SK-N-SH (cell line): ENCODE data around the gene EPS8L2. TPM values are rescaled to one million over a fixed set of nuclear protein-coding genes. Genes with fewer than 3 reads are reported as not detected.

Experiments
- CTCF ChIA-PET: fragments of 300-600, 350-600 bp; formaldehyde crosslinking; extraction: SDS; loops from one replicate; lab custom pipeline; 2021; lab: Yijun Ruan, JAX
- POLR2A ChIA-PET: fragments of 350-600 bp; sonication (Branson Sonifier 250); formaldehyde crosslinking; extraction: SDS; loops from one replicate; lab custom pipeline; 2020; ENCODE audit warnings: antibody characterized with exemption, inconsistent platforms; lab: Yijun Ruan, JAX
- DNase-seq: peaks from one replicate; pipeline ENCODE4 v3.0.0; 2012
- H2AFZ ChIP-seq: fragments of 200-600 bp; sonication (generic); 2 replicates; pipeline ENCODE4 v1.8.1; 2016; ENCODE audit warnings: antibody characterized with exemption, mild to moderate bottlenecking, low read depth
- H3F3A ChIP-seq: fragments of 200-600 bp; sonication (generic); replicated peaks from 2 replicates; pipeline ENCODE3; 2016; ENCODE audit warnings: antibody characterized with exemption, mild to moderate bottlenecking; ENCODE audit not compliant: insufficient read depth
- H3K27ac ChIP-seq, 2 experiments: fragments of 200-500 bp in 1 of 2; fragments of 200-600 bp in 1 of 2; sonication (Bioruptor generic) in 1 of 2; sonication (generic), shearing (Covaris generic) in 1 of 2; 2 replicates each; pipeline versions ENCODE4 v1.5.1 to v1.6.1; 2014 to 2016; ENCODE audit warnings: low read depth in 2 of 2, inconsistent platforms in 1 of 2, low read length in 1 of 2, mild to moderate bottlenecking in 1 of 2, mixed read lengths in 1 of 2
- H3K27me3 ChIP-seq: fragments of 200-600 bp; sonication (generic), shearing (Covaris generic); 2 replicates; pipeline ENCODE4 v1.6.1; 2016; ENCODE audit warnings: mixed run types; ENCODE audit not compliant: insufficient read depth
- H3K36me3 ChIP-seq, 2 experiments: fragments of 200-500 bp in 1 of 2; fragments of 200-600 bp in 1 of 2; sonication (Bioruptor generic) in 1 of 2; sonication (generic) in 1 of 2; replicated peaks in 1 of 2; 2 replicates each; pipeline versions ENCODE3 to v1.5.1; 2014 to 2016; ENCODE audit warnings: low read length in 1 of 2, mild to moderate bottlenecking in 1 of 2; ENCODE audit not compliant: insufficient read depth in 2 of 2, control insufficient read depth in 1 of 2
- H3K4me1 ChIP-seq, 2 experiments: fragments of 200-500 bp in 1 of 2; fragments of 200-600 bp in 1 of 2; sonication (Bioruptor generic) in 1 of 2; sonication (generic), shearing (Covaris generic) in 1 of 2; 2 replicates each; pipeline versions ENCODE4 v1.5.1 to v1.6.1; 2014 to 2016; ENCODE audit warnings: low read depth in 1 of 2, low read length in 1 of 2, mixed run types in 1 of 2; ENCODE audit not compliant: insufficient read depth in 2 of 2, control insufficient read depth in 1 of 2
- H3K4me2 ChIP-seq: fragments of 200-600 bp; sonication (generic), shearing (Covaris generic); 2 replicates; pipeline ENCODE4 v1.6.1; 2017; ENCODE audit warnings: mixed run types
- H3K4me3 ChIP-seq, 2 experiments: fragments of 200-500 bp in 1 of 2; fragments of 200-600 bp in 1 of 2; sonication (Bioruptor generic) in 1 of 2; sonication (generic), shearing (Covaris generic) in 1 of 2; 2 replicates each; pipeline versions ENCODE4 v1.5.1 to v1.8.1; 2014 to 2016; ENCODE audit warnings: low read depth in 2 of 2, inconsistent platforms in 1 of 2, low read length in 1 of 2, mild to moderate bottlenecking in 1 of 2, mixed read lengths in 1 of 2, moderate library complexity in 1 of 2
- H3K79me2 ChIP-seq: fragments of 200-600 bp; sonication (generic); 2 replicates; pipeline ENCODE4 v1.8.1; 2017; ENCODE audit warnings: mild to moderate bottlenecking; ENCODE audit not compliant: insufficient read depth
- H3K9ac ChIP-seq: fragments of 200-600 bp; sonication (generic); 2 replicates; pipeline ENCODE4 v1.6.1; 2017; ENCODE audit warnings: mixed run types
- H3K9me2 ChIP-seq: fragments of 200-600 bp; sonication (generic); 2 replicates; pipeline ENCODE4 v1.6.1; 2017; ENCODE audit warnings: mixed run types
- H3K9me3 ChIP-seq: fragments of 200-600 bp; sonication (generic); 2 replicates; pipeline ENCODE4 v1.6.1; 2017; ENCODE audit warnings: mixed run types, mild to moderate bottlenecking, moderate library complexity
- H4K20me1 ChIP-seq: fragments of 200-600 bp; sonication (generic); 2 replicates; pipeline ENCODE4 v1.6.1; 2017; ENCODE audit warnings: mild to moderate bottlenecking, mixed run types; ENCODE audit not compliant: insufficient read depth
- FOSL2 ChIP-seq: IDR thresholded peaks from 2 replicates; pipeline ENCODE4 v1.4.0; 2012; ENCODE audit warnings: low read depth, mild to moderate bottlenecking, moderate library complexity, borderline replicate concordance
- FOXJ3 ChIP-seq: sonication (generic); formaldehyde crosslinking; IDR thresholded peaks from 2 replicates; pipeline ENCODE4 v1.5.1; 2020; ENCODE audit warnings: mild to moderate bottlenecking, missing genetic modification reagents
- FOXM1 ChIP-seq: IDR thresholded peaks from 2 replicates; pipeline ENCODE4 v1.4.0; 2012; ENCODE audit warnings: low read depth, mild to moderate bottlenecking
- MEF2A ChIP-seq: IDR thresholded peaks from 2 replicates; pipeline ENCODE4 v1.4.0; 2012; ENCODE audit warnings: low read depth, borderline replicate concordance
- MXI1 ChIP-seq: IDR thresholded peaks from 2 replicates; pipeline ENCODE4 v1.6.1; 2012; ENCODE audit warnings: mild to moderate bottlenecking, low read depth, low read length, improper control_type of control experiment
- RFX5 ChIP-seq: IDR thresholded peaks from 2 replicates; pipeline ENCODE4 v1.6.1; 2012; ENCODE audit warnings: mild to moderate bottlenecking, improper control_type of control experiment, low read length
- RXRA ChIP-seq: IDR thresholded peaks from 2 replicates; pipeline ENCODE4 v1.4.0; 2012; ENCODE audit warnings: low read depth, mild to moderate bottlenecking, borderline replicate concordance
- TAF1 ChIP-seq: IDR thresholded peaks from 2 replicates; pipeline ENCODE4 v1.6.1; 2012; ENCODE audit warnings: low read depth, mild to moderate bottlenecking, low read length, moderate library complexity, borderline replicate concordance
- TEAD4 ChIP-seq: IDR thresholded peaks from 2 replicates; pipeline ENCODE4 v1.4.0; 2012; ENCODE audit warnings: mild to moderate bottlenecking, borderline replicate concordance; ENCODE audit not compliant: insufficient read depth
- WGBS: methylation state at CpG from one replicate; pipeline ENCODE4 v1.1.6; 2017; ENCODE audit warnings: low lambda C conversion rate; 5-methylcytosine and 5-hydroxymethylcytosine counted together
- polyA plus RNA-seq, 3 experiments: library from polyadenylated mRNA; depleted of rRNA; stranded (reverse); fragments of >200 nt; gene quantifications; 2 replicates each; pipeline ENCODE4 v1.2.3, GENCODE V29; 2012
- TF ChIP-seq, protein P1 (sequence below): IDR thresholded peaks from 2 replicates; pipeline ENCODE4 v1.4.0; 2012; ENCODE audit warnings: low read depth, borderline replicate concordance
- TF ChIP-seq, protein P2 (sequence below): fragments of 150-350 bp; IDR thresholded peaks from 2 replicates; pipeline ENCODE4 v1.6.1; 2016; ENCODE audit warnings: mild to moderate bottlenecking, low read depth, low read length

Gene EPS8L2
- polyA plus RNA-seq, 1 of the 3 experiments (the other 2 are of a cell fraction): 0.74 TPM

DNA sequence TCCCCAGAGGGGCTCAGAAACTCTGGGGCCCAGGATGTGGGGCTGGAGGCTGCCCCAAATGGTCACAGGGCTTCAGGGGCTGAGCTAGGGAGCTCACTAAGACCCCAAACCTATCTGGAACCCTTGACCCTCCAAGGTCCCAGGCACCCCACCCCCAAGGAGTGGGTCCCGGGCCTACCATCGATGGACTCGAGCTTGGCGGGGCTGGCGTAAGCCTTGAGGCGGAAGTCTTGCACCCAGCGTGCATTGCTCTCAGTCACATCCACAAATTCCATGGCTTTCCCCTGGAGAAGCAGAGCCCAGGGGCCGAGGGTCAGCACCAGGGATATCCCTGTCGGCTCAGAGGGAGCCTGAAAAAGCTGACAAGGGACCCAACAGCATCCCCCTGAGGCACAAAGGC is 67.8 kb downstream of the EPS8L2 start (continued):
- TF ChIP-seq RXRA (no peak), FOSL2 (no peak), TAF1 (no peak)
- TF ChIP-seq, protein P1, sequence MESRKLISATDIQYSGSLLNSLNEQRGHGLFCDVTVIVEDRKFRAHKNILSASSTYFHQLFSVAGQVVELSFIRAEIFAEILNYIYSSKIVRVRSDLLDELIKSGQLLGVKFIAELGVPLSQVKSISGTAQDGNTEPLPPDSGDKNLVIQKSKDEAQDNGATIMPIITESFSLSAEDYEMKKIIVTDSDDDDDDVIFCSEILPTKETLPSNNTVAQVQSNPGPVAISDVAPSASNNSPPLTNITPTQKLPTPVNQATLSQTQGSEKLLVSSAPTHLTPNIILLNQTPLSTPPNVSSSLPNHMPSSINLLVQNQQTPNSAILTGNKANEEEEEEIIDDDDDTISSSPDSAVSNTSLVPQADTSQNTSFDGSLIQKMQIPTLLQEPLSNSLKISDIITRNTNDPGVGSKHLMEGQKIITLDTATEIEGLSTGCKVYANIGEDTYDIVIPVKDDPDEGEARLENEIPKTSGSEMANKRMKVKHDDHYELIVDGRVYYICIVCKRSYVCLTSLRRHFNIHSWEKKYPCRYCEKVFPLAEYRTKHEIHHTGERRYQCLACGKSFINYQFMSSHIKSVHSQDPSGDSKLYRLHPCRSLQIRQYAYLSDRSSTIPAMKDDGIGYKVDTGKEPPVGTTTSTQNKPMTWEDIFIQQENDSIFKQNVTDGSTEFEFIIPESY: no peak

DNA sequence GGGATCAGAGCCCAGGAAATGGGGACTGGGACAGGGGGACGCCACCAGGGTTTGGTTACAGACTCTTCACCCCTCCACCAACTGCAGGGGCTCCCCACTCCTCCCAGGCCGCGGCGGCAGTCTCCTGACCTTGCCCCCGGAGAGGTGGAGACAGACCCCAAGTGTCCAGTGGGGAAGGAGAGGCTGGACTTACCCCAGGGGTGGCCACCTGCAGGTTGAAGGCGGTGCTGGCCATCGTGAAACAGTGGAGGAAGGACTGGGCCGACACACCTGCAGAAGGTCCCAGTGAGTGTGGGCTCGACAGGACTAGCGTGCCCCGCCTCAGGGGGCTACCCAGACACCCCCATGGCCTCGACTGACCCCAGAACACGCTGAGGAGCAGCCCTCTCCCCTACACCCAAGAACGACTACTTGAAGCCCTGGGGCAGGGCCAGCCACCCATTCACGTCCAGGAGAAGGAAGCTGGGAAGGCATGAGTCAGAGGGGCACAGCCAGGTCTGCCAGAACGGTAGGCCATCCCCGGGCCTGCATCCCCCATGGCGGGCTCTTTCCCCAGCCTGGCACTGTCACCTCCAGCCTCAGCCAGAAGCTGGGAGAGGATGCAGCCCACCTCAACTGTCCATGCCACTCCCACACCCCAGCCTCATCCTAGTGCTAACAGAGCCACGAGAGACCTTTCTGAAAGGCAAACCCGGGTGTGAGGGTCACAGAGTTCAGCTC is 69.0 kb downstream of the EPS8L2 start:
- DNase-seq: no peak
- Histone ChIP-seq H3K9me2 (no peaks in the 10 kb centered on the region), H3K27ac (no peak overlapping the region; a peak in 1 of 4 replicates), H3K9ac (0 out of 2 replicates have a peak overlapping the region, but pooled peaks have one; percentile 22), H4K20me1 (peaks cover 44% of the 10 kb centered on the region), H3K27me3 (no peaks in the 10 kb centered on the region), H3K4me3 (no peak overlapping the region; a peak in 1 of 4 replicates), H3K4me2 (peak overlapping the region; percentile 98), H3K36me3 (peaks cover 0 to 46% of the 10 kb centered on the region in 2 experiments), H2AFZ (no peak overlapping the region), H3K4me1 (peaks cover 11 to 19% of the 10 kb centered on the region in 2 experiments; a peak in 2 of 4 replicates), H3K9me3 (no peaks in the 10 kb centered on the region), H3K79me2 (peaks cover 79% of the 10 kb centered on the region), H3F3A (no peaks in the 10 kb centered on the region)
- POLR2A ChIA-PET: interaction anchor here (2.8 kb wide), 1 partner anchor 15 kb away, joined by 18 read pairs; the partner anchor contains the start of gene CEND1
- 86% methylated on average over 9 of the region's 20 CpGs for WGBS
- CTCF ChIA-PET: interaction anchor here (1.1 to 3.1 kb wide), 5 partner anchors 11 to 52 kb away, joined by 4 to 31 read pairs (median 4); partner anchors contain the start of gene SLC25A22
- TF ChIP-seq MEF2A (no peak), FOXJ3 (CRISPR knock-in tag) (no peak), TEAD4 (no peak), MXI1 (no peak), RFX5 (no peak), FOXM1 (no peak), FOSL2 (no peak; the same call in 1 of the 2 replicates)
- TF ChIP-seq, protein P2, sequence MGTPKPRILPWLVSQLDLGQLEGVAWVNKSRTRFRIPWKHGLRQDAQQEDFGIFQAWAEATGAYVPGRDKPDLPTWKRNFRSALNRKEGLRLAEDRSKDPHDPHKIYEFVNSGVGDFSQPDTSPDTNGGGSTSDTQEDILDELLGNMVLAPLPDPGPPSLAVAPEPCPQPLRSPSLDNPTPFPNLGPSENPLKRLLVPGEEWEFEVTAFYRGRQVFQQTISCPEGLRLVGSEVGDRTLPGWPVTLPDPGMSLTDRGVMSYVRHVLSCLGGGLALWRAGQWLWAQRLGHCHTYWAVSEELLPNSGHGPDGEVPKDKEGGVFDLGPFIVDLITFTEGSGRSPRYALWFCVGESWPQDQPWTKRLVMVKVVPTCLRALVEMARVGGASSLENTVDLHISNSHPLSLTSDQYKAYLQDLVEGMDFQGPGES: no peak
